Stimulated activated memory B cell treated with anti-CD40 and anti-IgM and Interleukin-4, amounts not matched to agents 10 μg/mL and 1 μg/mL and 100 μg/mL, for 72 hours (primary cell): Measurements from ENCODE around the gene CCDC138.

ENCODE experiments used
- ATAC-seq: fragments of 150-1000 bp; cut with Tn5 transposase; 2 replicates; pipeline ENCODE4 v1.10.0; 2021
- H3K27ac Mint-ChIP-seq: one replicate; pipeline ENCODE4 v1.8.0; 2022; ENCODE audit warnings: mild to moderate bottlenecking, mixed read lengths
- H3K27me3 Mint-ChIP-seq: one replicate; pipeline ENCODE4 v1.8.0; 2022; ENCODE audit warnings: mixed read lengths
- H3K36me3 Mint-ChIP-seq: one replicate; pipeline ENCODE4 v1.8.0; 2022; ENCODE audit warnings: mixed read lengths
- H3K4me1 Mint-ChIP-seq: one replicate; pipeline ENCODE4 v1.8.0; 2022; ENCODE audit warnings: mixed read lengths
- H3K4me3 Mint-ChIP-seq: one replicate; pipeline ENCODE4 v1.8.0; 2022; ENCODE audit warnings: mild to moderate bottlenecking, moderate library complexity, mixed read lengths
- H3K9me3 Mint-ChIP-seq: one replicate; pipeline ENCODE4 v1.8.0; 2022; ENCODE audit warnings: mixed read lengths

CCDC138 gene

DNA sequence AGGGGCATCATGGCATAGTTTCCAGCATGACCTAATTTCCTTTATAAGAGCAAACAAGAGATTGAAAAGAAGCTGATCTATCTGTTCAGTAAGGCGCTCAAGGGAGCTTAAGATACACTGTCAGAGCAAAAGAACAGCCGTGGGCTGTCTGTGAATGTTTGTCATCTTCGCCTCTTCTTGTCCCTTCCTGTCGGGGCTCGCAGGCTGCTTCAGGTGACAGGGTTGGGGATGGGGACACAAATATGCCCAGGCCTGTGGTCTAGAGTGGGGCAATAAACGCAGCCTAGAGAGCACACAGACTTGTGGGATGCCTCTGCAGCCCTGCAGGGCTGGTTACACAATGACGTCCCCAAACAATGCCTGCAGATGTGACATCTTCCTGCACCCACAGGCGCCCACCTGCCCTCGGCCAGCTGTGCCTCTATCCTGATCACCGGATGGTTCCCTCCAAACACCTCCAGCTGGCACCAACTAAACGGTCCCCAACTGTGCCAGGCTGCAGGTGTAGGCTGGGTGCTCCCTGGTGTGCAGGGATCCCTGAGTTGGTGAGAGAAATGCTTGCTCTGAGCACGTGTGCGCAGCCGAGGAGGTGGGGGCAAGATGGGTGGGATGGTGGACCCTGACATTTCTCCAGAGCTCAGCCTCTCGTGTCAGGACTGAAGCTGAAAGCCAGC lies 129.7 kb downstream of the CCDC138 start:
- ATAC-seq, result no peak
- Mint-ChIP-seq H3K4me3 (no peak overlapping the region), H3K27ac (no peak overlapping the region), H3K36me3 (no peaks in the 10 kb centered on the region), H3K27me3 (peaks cover 18% of the 10 kb centered on the region), H3K9me3 (no peaks in the 10 kb centered on the region), H3K4me1 (no peaks in the 10 kb centered on the region)

DNA sequence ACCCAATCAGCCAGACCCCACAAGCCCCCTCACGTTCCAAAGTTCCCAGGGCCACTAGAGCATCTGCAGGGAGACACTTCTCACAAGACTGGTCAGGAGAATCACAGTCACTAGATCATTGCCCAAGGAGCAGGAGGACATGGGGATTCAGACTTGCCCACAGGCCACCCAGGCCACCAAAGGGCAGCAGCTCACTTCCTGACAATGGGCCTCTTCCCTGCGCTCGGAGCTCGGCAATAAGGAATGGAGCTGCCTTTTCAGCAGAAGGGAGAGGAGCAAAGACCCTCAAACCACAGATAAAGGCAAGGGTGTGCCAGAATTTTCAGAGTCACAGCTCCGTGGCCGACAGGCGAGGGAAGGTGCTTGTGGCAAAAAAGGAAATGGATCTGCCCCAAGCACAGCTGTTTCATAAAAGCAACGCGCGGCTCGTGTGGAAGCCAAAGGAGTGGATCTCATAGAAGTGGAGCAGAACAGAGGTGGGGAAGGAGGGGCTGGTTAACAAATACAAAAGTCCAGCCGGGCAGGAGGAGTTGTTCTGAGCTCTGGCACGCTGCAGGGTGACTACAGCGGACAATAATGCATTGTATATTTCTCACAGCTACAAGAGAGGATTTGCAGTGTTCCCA lies 130.3 kb downstream of the CCDC138 start:
- Mint-ChIP-seq H3K27me3 (peaks cover 20% of the 10 kb centered on the region), H3K27ac (no peak overlapping the region), H3K4me1 (no peaks in the 10 kb centered on the region), H3K4me3 (no peak overlapping the region), H3K9me3 (no peaks in the 10 kb centered on the region), H3K36me3 (no peaks in the 10 kb centered on the region)
- no peak for ATAC-seq

DNA sequence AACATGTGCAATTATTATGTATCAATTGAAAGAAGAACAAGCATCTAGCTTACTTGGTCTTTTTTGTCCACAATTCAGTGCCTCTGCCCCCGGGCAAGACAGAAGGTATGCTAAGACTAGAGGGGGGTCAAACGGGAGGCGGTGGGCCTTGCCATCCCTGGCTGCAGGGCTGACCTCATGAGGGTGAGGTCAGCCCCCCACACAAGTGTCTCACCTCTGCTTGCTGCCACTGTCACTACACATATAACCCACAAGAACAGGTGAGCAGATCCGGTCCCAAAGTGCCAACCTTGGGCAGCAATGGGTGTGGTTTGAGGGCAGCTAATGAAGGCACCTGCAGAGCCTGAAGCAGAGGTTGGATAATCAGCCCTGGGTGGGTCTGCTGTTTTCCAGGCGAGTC lies 131.0 kb downstream of the CCDC138 start:
- Mint-ChIP-seq H3K4me1 (no peaks in the 10 kb centered on the region), H3K27ac (no peak overlapping the region), H3K4me3 (no peak overlapping the region), H3K36me3 (no peaks in the 10 kb centered on the region), H3K27me3 (peaks cover 20% of the 10 kb centered on the region), H3K9me3 (no peaks in the 10 kb centered on the region)
- ATAC-seq, result no peak

DNA sequence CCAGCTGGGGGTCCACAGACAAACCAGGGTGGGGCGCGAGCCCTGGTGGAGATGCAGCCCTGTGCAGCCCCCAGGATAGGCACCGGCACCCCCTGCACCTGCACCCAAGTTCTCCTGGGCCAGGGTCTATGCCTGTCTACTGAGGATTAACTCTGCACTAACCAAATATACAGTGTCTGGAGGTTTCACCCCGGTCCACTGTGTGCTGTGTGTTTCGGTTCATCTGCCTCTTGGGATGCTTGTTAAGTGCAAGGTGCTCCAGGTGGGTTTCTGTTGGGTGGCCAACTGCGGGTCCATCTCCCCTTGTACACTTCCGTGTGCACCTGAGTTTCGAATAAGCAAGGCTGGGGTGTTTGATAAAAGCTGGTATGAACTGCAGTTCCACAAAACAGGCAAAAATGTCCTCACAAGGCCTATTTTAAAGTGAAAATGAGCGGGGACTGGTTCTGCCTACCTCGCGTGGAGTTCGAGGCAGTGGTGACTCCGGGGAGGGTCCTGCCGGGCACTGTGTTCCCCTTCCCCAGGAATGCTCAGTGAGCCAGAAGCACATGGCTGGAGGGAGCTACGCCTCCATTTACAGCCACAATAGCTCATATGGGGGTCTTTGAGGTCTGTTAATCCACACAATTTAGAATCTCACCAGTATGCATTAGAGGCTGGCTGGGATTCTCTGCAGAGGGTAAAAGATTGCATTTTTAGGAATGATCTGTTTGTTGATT lies 131.7 kb downstream of the CCDC138 start:
- Mint-ChIP-seq H3K36me3 (no peaks in the 10 kb centered on the region), H3K27ac (no peak overlapping the region), H3K4me1 (no peaks in the 10 kb centered on the region), H3K4me3 (no peak overlapping the region), H3K27me3 (peaks cover 20% of the 10 kb centered on the region), H3K9me3 (no peaks in the 10 kb centered on the region)
- ATAC-seq, result no peak

DNA sequence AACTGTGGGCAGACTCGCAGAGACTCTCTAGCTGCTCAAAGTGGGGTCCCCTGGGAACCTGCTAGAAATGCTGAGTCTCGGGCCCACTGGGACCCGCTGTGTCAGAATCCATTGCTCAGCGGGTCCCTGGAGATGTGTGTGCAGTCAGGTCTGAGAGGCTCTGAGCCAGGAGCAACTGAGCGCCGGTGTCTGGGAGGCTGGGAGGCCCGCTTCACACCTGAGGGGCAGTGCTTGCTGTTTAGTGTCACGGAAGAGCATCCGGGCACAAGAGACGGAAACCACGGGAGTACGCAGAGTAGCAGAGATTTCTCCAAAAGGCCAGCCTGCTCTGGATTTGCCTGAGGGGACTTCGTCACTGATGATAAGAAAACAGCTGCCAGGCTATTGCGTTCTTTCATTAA lies 132.4 kb downstream of the CCDC138 start:
- ATAC-seq, result no peak
- H3K4me3 Mint-ChIP-seq, result no peak overlapping the region
- no peaks in the 10 kb centered on the region for H3K36me3 Mint-ChIP-seq
- peaks cover 20% of the 10 kb centered on the region for H3K27me3 Mint-ChIP-seq
- H3K9me3 Mint-ChIP-seq, result no peaks in the 10 kb centered on the region
- no peak overlapping the region for H3K27ac Mint-ChIP-seq
- H3K4me1 Mint-ChIP-seq, result no peaks in the 10 kb centered on the region

DNA sequence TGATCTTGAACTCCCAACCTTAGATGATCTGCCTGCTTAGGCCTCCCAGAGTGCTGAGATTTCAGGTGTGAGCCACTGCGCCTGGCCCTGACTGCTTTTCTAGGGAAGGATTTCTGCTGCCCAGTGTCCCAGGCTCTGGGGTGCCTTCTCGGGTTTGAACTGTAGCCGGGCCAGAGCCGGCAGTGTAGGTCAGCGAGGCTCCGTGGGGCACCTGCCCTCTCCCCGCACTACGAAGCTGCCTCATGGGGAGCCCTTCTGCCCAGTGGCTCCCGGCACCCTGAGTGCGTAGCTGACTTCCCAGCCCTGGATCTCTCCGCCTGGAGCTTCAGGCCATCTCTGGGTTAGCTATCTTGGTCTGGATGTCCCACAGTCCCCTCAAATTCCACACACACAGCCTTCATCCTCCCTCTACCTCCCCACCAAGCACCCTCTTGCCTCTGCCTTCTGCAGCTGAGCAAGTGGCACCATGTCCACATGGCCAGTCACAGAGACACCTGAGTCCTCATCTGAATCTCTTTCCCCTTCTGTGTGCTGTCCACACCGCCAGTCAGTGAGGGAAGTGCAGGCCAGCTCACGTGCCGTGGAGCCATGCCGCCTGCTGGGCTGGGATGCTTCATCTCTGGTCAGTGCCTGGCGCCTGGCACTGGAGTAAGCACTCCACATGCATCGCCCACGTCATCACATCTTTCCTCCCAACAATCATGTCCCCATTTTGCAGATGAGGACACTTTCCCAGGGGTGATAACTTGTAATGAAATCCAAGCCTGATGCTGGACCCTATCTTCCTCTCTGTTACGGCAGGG lies 133.2 kb downstream of the CCDC138 start:
- H3K27ac Mint-ChIP-seq, result no peak overlapping the region
- no peak overlapping the region for H3K4me3 Mint-ChIP-seq

DNA sequence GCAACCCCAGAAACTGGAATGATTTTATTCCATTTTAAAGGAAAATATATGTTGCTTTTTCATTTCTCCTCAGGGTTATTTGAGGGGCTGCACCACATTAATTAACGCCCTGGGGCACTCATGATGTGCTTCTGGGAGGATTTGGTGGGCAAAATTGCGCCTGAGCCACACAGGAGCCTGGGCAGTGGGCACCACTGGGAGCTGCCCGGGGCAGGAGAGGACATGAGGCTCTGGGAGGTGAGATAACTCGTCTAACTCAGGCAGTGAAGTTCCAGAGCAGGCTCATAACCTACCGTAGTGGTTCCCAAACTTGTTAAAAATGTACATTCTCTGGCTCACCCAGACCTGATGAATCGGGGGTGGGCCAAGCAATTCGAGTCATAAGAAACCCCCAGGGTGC lies 134.1 kb downstream of the CCDC138 start:
- Mint-ChIP-seq H3K4me3 (no peak overlapping the region), H3K4me1 (no peaks in the 10 kb centered on the region), H3K9me3 (no peaks in the 10 kb centered on the region), H3K27ac (no peak overlapping the region), H3K27me3 (peaks cover 20% of the 10 kb centered on the region), H3K36me3 (no peaks in the 10 kb centered on the region)
- no peak for ATAC-seq

More for the DNA sequence above, 133.2 kb downstream of the CCDC138 start:
- peaks cover 20% of the 10 kb centered on the region for H3K27me3 Mint-ChIP-seq
- no peaks in the 10 kb centered on the region for H3K36me3 Mint-ChIP-seq
- no peaks in the 10 kb centered on the region for H3K9me3 Mint-ChIP-seq
- no peaks in the 10 kb centered on the region for H3K4me1 Mint-ChIP-seq
- no peak for ATAC-seq

DNA sequence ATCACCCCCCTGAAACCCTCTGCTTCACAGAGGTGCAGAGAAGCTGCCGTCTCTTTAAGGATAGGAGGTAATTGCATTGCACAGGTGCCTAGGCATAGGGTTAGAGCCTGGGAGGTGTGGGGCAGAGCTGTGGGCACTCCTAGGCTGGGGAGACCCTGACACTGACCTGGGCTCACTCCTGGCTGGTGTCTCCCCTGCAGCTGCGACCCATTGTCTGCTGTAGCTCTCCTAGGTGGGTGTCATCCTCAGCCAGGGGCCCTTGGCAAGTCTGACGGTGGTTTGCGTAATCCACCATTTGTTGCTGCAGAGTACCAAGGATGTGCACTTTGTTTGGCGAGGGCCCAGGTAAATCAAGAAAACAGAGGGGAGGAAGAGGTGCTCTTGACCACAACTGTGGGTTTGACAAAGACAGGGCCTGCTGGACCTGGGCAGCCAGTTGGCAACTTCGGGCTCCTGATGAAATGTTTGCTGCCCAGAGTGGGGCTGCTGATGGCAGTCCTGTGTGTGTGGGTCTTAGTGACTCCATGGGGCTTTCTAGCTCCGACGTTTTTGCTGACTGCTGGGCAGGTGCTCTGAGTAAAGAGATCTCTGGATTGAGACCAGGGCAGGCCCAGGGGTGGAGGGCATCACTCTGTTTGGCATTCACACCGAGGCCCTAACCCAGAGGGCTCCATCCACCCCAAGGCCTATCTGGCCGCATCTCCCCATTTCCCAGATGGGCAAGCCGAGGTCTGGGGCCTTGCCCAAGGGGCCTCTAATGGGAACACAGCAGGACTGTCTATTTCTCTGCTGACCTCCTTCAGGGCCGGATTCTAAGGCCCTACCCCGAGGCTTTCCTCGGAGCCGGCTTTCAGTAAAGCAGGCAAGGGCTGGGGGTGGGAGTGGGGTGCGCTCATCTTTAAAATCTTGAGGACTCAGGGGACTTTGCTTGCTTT lies 134.8 kb downstream of the CCDC138 start:
- Mint-ChIP-seq H3K9me3 (no peaks in the 10 kb centered on the region), H3K27me3 (peaks cover 20% of the 10 kb centered on the region)

DNA sequence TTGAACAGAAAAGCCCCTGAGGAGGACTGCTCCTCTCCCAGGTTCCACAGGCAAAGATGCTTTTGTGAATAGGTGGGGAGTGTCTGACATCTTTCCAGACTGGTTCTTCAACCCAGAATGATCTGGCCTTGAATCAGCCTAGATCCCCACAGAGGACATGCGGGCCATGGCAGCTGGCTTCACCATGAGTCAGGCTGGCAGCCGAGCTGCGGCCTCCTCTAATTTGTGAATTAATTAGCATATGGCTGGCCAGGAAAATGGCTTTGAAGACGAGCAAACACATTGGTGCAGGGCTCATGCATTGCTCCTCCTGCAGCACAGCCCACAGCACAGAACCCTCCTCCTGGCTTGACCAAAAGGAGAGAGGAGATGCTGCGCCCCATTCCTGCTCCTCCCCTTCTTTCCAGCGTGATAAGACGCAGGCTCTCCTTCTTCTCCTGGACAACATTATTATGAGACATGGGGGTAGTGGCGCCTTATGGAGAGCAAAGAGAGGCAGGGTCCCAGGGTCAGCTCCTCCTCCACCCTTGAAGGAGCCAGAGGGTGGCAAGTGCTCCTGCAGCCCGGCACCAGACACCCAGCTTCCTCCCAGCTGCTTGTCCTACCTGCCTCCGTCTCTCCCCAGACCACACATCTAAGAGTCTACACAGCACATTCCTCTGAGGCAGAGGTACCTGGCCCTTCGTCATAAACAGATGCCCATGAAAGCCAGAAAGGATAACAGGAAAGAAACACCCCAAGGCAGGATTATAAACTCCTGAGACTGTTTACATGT lies 135.8 kb downstream of the CCDC138 start:
- Mint-ChIP-seq H3K4me1 (no peaks in the 10 kb centered on the region), H3K27ac (no peak overlapping the region), H3K36me3 (no peaks in the 10 kb centered on the region), H3K4me3 (no peak overlapping the region), H3K9me3 (no peaks in the 10 kb centered on the region), H3K27me3 (peaks cover 20% of the 10 kb centered on the region)
- ATAC-seq, result no peak

More for the DNA sequence above, 134.8 kb downstream of the CCDC138 start:
- Mint-ChIP-seq H3K4me1 (no peaks in the 10 kb centered on the region), H3K4me3 (no peak overlapping the region), H3K27ac (no peak overlapping the region), H3K36me3 (no peaks in the 10 kb centered on the region)
- no peak for ATAC-seq

DNA sequence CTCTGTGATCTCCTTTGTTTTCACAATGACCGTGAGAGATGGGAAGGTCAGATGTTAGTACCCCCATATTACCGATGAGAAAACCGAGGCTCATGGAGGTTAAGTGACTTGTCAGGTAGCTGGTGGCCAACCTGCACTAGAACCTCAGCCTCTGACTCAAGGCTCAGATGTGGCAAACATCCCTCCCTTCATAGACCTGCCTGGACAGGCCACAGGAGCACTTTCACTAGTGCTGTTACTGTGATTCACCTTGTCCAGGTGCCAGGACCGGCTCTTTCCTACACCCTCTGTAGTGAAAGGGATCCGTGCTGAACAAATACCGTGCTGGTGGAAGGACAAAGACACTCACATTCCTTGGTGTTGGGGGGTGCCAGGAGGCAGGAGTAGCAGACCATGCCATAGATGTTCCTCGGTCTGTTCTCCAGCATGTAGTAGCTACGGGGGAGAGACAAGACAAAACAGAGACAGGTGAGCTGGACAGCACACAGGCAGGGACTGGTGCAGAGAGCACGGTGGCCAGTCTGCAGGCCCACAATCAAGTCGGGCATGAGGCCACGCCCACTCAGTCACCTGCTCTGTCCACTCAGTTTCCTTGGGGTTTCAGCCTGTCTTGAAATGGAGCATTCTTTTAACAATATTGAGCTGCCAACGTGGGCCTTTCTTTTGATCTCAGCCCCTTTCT lies 136.6 kb downstream of the CCDC138 start:
- Mint-ChIP-seq H3K27ac (no peak overlapping the region), H3K4me1 (no peaks in the 10 kb centered on the region), H3K9me3 (no peaks in the 10 kb centered on the region), H3K4me3 (no peak overlapping the region), H3K27me3 (peaks cover 27% of the 10 kb centered on the region), H3K36me3 (no peaks in the 10 kb centered on the region)
- ATAC-seq, result no peak

DNA sequence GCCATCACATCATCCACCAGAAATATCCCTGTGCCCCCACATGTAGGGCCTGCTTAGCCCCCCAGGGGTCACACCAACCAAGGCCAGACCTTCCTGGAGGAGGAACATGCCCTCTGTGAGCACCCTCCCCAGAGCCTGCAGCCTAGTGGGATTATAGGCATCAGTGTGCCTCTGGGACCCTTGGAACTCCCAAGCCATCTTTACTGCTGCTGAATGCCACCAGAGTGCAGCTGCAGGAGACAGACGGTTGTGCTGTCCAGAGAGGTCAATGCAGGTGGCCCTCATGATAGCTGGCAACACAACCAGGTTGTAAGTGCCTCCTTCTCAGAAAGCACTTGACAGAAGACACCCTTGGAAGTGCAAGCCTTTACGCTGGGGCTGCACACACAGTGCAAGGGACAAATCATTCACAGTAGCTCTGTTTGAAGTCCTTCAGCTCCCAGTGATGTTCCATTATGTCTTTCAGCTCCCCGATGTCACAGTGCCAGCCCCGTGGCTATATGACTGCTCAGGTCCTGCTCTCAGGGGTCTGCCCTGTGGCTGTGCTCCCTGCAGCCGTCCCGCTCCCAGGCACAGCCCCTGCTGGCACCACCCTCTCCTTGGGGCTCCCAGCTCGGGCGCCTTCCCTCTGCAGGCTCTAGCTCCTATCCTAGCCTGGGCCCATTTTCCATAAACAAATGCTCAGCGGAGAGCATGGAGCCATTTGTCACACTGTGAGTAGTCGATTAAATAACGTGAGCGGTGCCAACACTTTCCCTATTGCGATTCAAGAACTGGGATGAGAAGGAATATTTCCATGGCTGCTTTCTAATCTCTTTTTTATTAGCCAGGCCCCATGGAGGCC lies 137.4 kb downstream of the CCDC138 start:
- Mint-ChIP-seq H3K9me3 (no peaks in the 10 kb centered on the region), H3K27me3 (peaks cover 29% of the 10 kb centered on the region), H3K4me3 (no peak overlapping the region), H3K27ac (no peak overlapping the region), H3K4me1 (no peaks in the 10 kb centered on the region), H3K36me3 (no peaks in the 10 kb centered on the region)
- no peak for ATAC-seq

DNA sequence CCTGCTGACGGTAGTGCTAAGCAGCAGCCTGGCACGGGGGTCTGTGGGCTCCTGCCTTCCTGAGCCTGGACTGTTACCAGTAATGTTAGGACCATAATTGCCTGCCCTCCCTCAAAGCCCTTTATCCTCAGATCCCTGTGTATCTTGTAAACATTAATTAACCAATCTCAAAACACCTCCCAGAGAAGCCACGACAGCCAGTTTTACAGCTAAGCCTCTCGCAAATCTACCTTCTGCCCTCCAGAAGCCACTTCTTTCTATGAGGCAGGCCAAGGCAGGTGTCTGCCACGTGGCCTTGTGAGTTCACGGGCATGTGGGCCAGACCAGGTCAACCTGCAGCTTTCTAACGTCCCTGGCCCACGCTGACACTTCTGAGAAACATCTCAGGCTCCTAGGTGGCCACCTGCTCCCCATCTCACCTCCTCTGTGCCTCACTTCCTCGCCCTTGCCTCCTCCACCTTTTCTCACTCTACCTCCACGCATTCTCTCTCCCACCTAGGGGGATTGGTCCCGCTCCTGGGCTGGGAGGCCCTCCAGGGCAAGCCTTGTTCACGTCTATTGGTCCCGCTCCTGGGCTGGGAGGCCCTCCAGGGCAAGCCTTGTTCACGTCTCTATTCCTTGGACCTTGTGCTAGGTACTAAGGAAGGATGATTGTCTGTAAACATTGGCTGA lies 138.1 kb downstream of the CCDC138 start:
- Mint-ChIP-seq H3K4me1 (no peaks in the 10 kb centered on the region), H3K36me3 (no peaks in the 10 kb centered on the region), H3K27me3 (peaks cover 27% of the 10 kb centered on the region), H3K27ac (no peak overlapping the region), H3K9me3 (no peaks in the 10 kb centered on the region), H3K4me3 (no peak overlapping the region)
- no peak for ATAC-seq
